LHCN-M2 (cell line): ENCODE results near the gene PHKB. TPM values are rescaled to one million over a fixed set of nuclear protein-coding genes. Genes with fewer than 3 reads are reported as not detected.
"Not testable (repeated sequence)": the region's sequence is repeated elsewhere in the genome, so short reads cannot be mapped to it uniquely, and the experiment has no call there.

Source experiments
- DNase-seq: peaks from one replicate; pipeline ENCODE4 v3.0.0-alpha.2; 2012; ENCODE audit warnings: low read depth
- total RNA-seq: library from RNA; depleted of rRNA; stranded (reverse); fragments of >200 nt; gene quantifications from 2 replicates; pipeline ENCODE4 v1.2.3, GENCODE V29; 2014

PHKB gene
- total RNA-seq, 1 experiment from 2014 or later = 35.2 TPM

DNA sequence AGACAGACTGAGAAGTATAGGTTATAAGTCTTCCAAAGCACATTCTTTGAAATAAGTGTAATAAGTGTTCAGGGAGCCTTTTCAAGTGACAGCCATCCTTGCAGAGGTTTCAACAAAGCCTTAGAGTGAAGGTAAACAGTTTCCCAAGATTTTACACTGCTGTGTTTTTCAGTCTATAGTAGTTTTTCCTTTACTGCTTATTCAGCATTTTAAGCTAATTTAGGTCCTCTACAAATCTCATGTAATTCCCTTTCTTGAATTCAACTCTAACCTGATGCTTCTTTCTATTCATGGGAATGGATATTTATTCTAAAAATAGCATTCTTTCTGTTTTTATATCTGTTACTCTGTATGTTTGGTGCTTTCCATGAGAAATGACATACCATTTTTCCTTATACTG is 211.3 kb downstream of the PHKB start:
- DNase-seq = no peak

DNA sequence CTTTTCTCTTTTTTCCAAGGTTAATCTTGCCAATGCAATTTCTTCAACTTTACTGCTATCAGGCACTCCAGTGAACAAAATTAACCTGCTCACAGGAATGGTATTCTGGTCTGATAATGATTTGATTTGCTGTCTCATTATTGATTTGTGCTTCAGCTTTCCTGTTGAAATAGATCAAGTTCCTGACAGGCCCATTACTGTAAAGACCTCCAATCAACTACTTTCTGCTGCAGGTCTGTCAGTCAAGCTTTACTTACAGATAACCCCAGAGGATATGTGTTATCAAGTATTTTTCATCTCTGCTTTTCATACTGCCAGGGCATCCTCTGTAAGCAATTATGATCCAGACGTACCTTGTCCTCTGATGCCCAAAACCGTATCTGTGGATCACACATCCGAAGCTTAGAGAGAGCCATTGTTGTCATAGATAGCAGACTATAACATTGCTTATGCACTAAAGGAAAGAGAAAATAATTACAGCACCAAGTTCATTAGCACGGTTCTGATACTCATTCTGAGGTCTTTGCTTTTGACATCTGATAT is 215.6 kb downstream of the PHKB start:
- DNase-seq = no peak

DNA sequence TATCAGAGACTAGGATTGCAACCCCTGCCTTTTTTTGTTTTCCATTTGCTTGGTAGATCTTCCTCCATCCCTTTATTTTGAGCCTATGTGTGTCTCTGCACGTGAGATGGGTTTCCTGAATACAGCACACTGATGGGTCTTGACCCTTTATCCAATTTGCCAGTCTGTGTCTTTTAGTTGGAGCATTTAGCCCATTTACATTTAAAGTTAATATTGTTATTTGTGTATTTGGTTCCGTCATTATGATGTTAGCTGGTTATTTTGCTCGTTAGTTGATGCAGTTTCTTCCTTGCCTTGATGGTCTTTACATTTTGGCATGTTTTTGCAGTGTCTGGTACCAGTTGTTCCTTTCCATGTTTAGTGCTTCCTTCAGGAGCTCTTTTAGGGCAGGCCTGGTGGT is 220.4 kb downstream of the PHKB start:
- not testable (repeated sequence) for DNase-seq

DNA sequence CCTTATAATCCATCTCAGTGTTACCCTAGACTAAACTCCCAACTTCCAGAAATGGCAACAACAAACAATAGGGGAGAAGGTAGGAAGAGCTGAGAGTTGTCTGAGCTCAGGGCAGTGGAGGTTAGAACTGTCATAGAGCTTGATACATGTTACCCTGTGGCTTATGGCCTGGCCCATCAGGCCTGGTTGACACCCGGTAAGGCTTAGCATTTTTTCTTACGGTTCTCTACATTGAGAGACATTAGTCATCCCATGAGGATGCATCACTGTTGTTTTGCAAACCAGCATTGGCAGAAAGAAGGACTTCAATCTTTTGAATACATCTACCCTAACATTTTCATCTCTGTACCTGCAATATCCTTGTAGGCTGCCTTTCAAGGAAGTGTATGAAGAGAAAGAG is 226.6 kb downstream of the PHKB start:
- peak; percentile 12 for DNase-seq

DNA sequence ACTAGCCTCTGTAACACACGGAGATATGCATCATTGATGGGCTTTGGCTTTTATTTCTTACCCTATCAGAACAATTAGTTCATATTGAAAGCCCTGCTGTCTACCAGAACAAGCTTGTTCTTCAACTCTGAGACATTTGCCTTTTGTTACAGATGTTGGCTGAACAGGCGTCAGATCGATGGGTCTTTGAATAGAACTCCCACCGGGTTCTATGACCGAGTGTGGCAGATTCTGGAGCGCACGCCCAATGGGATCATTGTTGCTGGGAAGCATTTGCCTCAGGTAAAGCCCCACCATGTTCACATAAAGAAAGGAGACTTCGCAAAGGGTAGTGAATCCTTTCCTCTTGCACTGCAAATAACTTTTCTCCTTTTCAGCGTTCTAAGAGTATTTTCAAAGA is 232.1 kb downstream of the PHKB start:
- DNase-seq = no peak

DNA sequence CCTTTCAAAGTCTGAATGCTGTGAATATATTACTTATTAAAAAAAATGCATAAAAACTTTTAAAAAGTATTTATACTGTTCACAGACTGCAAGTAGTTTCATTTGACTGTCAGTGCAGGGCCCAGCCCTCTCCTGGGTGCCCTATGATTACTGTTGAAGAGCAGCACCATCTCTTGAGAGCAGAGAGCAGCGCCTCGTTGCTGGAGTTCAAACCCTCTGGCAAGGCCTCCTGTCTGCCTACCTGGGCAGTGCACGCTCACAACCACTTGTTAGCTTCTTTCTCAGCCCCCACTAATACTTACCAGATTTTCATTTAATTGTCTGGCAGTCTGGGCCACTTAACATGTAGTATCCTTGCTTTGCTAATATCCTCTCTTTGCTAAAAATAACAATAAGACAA is 233.4 kb downstream of the PHKB start:
- no peak for DNase-seq

DNA sequence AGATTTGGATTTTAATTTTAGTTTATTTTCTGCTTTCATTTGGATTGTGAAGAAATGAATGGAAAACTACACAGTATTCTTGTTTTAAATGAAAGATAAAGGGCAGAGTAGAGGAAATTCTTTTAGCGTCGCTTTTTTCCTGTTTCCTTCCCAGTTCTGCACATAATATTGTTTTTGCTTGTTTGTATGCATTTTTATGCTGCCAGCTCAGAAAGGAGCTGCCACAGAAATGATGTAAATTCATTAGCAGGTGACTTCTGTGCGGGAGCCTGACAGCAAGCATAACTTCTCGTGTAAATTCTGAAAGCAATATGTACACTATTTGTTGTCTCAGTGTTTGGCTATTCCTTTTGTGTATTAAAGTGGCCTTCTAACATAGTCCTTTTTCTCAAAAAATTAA is 234.6 kb downstream of the PHKB start:
- DNase-seq = no peak

DNA sequence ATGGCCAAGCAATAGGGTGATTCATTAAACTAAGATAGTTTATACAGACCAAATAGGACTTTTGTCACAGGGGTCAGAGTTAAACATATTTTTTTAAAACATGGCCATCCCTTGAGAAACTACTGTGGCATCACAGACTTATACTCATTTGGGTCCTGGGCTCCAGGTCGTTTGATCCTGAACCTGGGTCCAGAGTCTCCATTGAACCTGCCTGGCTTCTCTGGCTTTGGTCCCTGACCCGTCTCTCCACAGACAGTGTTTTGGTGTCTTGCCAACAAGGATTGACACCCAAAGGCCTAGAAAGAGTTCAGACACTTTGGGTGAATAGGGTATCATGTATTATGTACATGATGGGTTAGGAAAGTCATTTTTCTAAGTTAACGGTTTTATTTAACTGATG is 236.7 kb downstream of the PHKB start:
- DNase-seq = no peak

DNA sequence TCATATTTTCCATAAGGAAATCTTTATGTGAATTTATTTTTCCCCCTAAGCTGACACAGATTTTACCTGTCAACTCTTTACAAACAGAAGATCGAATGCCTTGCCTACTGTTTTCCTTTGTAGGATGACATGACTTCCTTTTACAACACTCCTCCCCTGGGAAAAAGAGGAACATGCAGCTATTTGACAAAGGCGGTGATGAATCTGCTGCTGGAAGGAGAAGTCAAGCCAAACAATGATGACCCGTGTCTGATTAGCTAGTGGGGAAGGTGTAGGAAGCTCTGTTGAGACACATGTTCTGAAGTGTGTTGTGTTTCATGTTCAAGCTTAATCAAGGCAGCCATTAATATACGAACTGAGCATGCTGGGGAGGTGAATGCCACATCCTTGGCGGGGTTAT is 238.0 kb downstream of the PHKB start:
- no peak for DNase-seq

DNA sequence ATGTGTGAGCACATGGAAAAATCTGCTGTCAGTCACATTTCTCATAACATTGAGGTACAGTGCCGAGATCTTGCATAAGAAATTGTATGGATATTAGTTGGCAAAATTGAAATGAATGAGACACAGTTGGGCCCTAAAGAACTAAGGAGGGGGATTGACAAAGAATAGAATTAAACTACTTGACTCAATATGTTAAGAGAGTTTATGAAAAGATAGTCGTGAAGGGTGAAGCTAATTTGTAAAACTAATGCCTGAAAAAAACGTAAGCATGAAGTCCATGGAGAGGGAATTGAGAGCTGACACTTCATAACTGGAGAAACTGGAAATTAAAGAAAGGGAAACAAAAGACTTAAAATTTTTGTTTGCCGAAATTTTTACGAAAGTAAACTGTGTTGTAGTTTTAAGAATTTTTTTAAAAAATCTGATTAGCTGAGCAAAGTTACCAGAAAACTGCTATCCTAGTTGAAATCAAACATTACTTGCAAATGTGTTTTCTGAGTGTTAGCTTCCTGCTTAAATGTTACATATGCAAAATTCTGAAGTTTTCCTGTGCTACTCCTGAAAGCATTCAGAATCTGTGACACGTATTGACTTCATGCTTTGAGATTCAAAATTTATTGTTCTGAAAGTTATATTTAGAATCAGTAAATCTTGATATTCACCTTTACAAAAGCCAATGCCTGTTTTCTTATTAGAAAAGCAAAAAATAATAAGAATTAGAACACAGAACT is 239.9 kb downstream of the PHKB start:
- DNase-seq = no peak

DNA sequence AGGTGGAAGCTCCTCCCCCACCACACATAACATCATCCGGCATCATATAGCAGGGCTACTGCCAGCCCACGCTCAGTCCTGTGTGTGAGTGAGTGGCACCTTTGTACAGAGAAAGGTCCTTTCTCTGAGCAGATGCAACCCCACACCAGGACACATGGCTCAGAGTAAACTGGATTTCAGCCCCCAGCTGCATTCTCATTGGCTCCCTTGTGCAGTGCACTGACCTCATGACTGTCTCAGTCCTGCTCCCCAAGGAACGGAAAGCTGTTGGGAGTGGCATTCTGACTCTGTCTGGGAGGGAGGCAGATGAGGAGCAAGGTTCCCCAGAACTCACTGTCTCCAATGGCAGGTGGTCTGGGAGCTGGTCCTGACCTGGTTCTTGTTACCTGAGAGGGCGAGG is 244.1 kb downstream of the PHKB start:
- DNase-seq = no peak

DNA sequence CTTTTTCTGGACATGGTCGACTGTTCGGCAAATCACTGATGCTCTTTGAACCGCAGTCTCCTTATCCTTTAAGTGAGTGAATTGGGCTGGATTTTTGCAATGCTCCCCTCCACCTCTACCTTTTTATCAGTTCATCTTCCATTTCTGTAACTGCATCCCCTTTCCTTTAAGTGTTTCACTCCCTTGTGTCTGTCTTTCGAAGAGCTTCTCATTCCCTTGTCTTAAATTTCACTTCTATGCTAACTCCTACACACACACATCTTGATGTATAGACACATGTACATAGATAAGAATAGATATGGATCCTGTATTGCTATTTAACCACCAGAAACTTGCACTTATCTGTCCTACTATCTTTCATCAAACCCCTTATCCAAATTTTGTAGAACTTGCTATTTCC is 250.7 kb downstream of the PHKB start:
- no peak for DNase-seq

DNA sequence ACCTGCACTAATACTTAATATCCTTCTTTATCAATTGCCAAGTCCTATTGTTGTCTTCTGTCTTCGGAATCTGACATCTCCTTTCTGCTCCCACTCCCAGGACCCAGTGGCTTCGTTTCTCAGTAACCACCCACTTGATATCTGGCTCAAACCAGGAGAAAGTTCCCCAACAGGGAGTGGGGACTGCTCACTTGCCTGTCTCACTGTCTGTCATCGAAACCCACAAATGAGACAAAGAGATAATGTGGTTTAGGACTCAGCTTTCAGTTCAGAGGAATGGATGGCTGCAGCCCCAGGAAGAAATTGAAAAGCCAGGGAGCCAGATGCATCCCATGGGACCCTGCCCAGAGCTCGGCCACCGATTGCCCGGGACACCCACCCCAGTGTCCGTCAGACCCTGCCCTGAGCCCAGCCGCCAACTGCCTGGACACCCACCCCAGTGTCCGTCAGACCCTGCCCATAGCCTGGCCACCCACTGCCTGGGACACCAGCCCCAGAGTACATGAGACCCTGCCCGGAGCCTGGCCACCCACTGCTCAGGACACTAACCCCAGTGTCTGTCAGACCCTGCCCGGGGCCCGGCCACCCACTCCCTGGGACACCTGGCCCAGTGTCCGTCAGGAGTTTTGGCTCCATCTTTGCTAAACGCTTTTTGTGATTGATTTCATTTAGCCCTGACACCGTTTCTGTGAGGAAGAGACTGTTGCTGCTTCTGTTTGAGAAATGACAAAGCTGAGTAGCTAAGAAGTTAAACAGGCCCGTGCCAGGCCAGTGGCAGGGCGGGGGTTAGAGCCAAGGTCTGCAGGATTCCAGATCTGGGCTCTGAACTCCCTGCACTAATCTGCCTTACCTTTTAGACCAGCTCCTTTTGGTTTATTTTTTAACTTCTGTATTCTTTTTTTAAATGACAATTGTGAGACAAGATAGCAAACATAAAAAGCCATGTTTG is 251.4 kb downstream of the PHKB start:
- no peak for DNase-seq

DNA sequence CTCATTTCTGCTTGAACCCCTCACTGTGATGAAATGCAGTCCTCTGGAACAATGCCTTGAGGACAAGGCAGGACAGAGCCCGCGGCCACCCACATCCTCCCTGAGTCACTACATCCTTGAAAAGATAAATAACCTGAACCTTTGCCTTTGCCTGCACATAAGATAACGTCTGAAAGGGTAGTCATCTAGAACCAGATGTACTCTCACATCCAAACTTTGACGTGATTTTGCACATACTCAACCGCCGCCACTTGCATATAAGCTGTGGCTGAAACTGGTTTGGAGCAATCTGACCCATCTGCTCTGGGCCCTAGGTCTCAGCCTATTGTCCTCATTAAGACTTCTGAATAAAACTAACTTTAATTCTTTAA is 252.1 kb downstream of the PHKB start:
- DNase-seq = peak; percentile 53

DNA sequence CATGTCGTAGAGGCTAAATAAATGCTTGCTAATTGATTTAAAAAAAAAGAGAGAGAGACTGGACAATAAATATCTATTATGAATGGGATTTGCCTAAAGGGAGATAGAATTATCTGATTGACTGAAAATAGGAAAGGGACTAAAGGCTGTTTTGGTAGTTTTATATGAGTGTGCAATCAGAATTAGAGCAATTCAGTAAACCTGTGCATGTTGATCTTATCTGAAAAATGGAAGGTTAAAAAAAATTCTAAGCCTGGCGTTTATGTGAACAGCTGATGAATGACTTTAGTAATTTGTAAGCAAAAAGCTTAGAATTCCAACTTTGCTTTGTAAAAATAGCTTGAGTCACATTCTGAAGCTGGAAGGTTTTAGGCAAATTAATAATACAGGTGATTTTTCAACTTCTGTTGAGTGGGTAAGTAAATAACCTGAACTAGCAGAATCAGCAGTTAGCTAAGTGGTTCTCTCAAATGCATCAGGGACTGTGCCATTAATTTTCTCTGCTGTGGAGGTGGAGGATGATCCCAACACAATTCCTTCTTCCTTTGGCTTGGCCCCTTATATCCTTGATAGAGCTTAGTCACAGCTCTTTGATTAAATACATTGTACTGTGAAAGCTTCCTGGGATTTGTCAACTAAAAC is 254.4 kb downstream of the PHKB start:
- no peak for DNase-seq

DNA sequence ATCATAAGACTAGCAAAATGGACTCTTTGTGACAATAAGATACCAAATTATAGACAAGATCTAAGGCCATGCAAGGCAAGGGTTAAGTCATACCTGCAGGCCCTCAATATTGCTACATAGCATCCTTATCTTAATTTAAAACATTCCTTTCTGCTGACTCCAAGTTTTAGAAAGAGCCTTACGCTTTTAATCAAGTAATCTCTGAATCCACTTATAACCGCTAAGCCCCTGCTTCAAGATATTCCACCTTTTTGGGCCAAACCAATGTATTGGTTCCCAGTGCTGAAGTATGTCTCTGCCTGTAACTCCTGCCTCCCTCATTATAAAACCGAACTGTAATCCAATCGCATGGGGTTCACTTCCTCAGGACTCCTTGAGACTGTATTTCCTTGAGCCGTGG is 255.4 kb downstream of the PHKB start:
- no peak for DNase-seq

DNA sequence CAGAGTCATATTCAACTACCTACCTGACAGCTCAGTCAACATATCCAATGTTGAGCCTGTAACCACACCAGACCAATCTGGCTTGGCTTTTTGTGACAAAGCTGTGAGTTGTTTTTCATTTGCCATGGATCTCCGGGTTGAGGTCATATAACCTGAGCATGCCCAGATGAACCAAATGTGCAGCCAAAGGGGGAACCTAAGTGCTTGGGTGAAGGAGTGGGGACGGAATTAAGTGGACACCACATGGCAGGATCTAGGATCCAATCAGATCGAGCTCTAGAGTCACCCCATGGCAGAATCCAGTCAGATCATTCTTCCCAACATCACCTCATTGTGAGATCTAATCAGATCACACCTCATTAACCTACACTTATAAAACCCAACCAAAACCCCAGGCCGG is 258.6 kb downstream of the PHKB start:
- no peak for DNase-seq

DNA sequence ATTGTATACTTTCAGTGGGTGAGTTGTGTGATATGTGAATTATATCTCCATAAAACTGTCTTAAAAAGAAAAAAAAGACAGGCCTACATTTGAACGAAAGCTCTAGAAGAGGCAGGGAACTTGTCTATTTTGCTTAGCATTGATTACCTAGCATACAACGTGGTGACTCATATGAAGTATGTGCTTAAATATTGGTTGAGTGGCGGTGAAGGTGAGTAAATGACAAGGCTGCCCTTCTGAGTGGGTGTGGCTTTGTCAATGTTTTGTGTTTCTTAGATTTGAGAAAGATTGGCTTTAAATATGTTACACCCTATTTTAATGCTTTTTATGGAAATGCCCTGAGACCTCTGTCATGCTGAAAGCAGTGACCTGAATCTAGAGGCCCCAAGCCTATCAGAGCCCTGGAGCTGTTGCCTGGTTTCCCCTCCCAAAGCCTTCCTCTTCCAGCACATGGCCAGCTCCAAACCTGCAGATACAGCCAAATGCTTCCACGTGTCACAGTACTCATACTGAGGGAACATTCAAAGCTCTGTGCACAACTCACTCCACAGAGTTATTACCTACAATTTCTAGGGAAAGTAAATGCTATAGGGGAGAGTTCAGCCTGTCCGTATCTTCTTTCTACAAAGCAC is 260.0 kb downstream of the PHKB start:
- DNase-seq = no peak

DNA sequence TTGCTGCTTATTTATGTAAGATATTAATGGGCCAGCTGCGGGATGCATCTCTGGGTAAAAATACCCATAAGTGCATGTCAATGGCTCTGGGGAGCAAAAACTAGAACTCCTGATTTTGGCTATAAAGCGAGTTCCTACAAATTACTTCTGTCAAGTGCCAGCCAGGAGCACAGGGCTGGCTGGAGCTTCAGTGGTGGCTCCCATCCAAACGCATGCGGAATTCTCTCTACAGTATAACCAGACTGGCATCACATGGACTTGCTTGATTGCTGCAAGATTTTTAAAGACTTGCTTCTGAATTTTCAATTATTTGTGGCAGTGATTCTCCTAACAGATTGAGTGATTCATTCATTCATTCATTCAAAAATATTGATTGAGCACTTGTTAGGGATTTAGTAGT is 260.9 kb downstream of the PHKB start:
- DNase-seq = no peak

DNA sequence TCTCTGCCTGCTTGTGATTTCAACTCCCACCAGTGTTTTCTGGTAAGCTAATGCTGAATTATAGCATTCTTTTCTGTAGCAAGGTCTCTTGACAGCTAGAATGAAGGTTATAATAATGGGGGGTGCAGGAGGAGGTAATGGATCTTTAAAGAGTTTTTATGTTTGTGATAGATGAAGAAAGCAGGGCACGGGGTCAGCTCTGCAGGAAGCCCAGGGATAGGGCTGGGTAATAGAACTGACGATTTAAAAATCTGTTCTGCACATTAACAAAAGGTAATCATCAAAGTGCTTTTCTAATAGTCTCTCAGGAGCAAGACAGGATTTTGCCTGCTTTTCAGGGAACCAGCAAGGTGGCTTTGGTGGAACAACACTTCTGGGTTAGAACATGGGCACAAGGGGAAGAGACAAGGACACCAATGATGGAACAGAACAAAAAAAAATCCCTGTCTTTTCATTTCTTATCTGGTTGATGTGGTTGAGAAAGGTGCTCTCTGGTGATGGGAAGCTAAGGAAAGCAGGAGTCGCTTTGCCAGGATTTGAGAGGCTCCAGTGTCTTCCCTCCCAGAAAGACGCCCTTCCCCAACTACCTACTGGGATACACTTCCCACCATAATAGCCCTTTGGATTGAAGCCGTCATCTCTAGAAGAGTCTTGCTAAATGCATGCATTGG is 263.1 kb downstream of the PHKB start:
- DNase-seq = no peak

DNA sequence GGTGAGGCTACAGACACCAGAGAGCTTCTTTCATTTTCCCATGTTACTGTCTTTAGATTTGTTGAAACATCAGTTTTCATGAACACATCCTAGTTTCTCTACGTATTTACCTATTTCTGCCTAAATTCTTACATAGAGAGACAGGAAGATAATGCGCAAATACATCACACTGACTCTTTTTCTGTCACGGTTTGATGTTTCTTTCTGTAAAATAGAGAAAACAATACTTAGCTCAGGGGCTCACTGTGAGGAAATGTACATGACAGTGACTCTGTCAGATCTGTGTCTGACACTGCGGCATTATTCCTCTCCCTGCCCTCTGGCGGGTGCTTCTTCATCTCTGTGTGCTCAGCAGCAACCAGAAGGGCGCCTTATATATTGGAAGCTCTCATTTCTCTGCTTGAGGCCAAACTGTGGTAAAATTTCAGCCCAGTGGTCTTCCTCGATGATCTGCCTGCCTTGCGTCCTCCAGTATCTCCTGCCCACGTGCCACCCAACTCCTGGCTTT is 264.1 kb downstream of the PHKB start:
- DNase-seq = no peak
